ENCODE results near the gene GATB. TPM values are rescaled to one million over a fixed set of nuclear protein-coding genes. Genes with fewer than 3 reads are reported as not detected.

The GATB gene
- total and polyA plus RNA-seq, 2 donors (not counting 3 experiments of a cell fraction or from before 2014, with no cell fraction given) = 14.4 to 17.7 TPM

- no peak overlapping the region for H3K9ac ChIP-seq (replicated peaks; ENCODE audit: extremely low read depth, insufficient read depth, low read length)
- H3K79me2 ChIP-seq (ENCODE audit: control insufficient read depth, insufficient read depth, low read length) = no peaks in the 10 kb centered on the region
- no peak overlapping the region for H3K27ac ChIP-seq (ENCODE audit: insufficient read depth, low read depth, low read length)
- H3K27me3 ChIP-seq (ENCODE audit: control insufficient read depth in 2 of 2, insufficient read depth in 2 of 2, low read length in 2 of 2) = no peaks in the 10 kb centered on the region
- no peak overlapping the region for H3K4me3 ChIP-seq (replicated peaks in 1 of 3; ENCODE audit: insufficient read depth in 1 of 3, low read depth in 1 of 3, low read length in 3 of 3)
- no peaks in the 10 kb centered on the region for H3K9me3 ChIP-seq (replicated peaks; ENCODE audit: control insufficient read depth, insufficient read depth, low read length)
- DNase-seq (ENCODE audit: low read depth, low spot score) (no peak), FAIRE-seq (no peak)
- H3K4me1 ChIP-seq (ENCODE audit: control insufficient read depth, extremely low read depth, insufficient read depth, low read length) = peaks cover 4% of the 10 kb centered on the region
- POLR2A ChIA-PET = no interaction called here
- dilution Hi-C loops (cut with MboI; ENCODE audit: extremely low pct_ligation_motif_present, low sequenced_read_pairs) = no loop called here
- TF ChIP-seq POLR2AphosphoS5 (IDR thresholded peaks at IDR 0.05; ENCODE audit: insufficient read depth, low read depth, low read length) = no peak
- TF ChIP-seq POLR2A (IDR thresholded peaks at IDR 0.05; ENCODE audit: low read depth, low read length) = no peak
- TF ChIP-seq GATA2 (IDR thresholded peaks at IDR 0.05; ENCODE audit: insufficient read depth, insufficient read length, low read depth, low read length) = no peak
- no peak for TF ChIP-seq FOS (IDR thresholded peaks at IDR 0.05; ENCODE audit: borderline replicate concordance, insufficient read depth, low read length)
- no peak for TF ChIP-seq MYC (IDR thresholded peaks at IDR 0.05; ENCODE audit: low read depth, low read length)
- TF ChIP-seq MAX (IDR thresholded peaks at IDR 0.05; ENCODE audit: insufficient read depth, insufficient read length) = no peak
- TF ChIP-seq JUN (IDR thresholded peaks at IDR 0.05; ENCODE audit: borderline replicate concordance, insufficient read depth, insufficient read length, low read depth) = no peak
- no peak for TF ChIP-seq EZH2 (IDR thresholded peaks at IDR 0.05; ENCODE audit: borderline replicate concordance, low read depth, low read length, severe bottlenecking)
- TF ChIP-seq CTCF (IDR thresholded peaks at IDR 0.05; ENCODE audit: extremely low read depth in 1 of 2, insufficient read depth in 1 of 2, low read depth in 1 of 2, low read length in 2 of 2) = no peak
- CTCF ChIA-PET = no interaction called here
- no peaks in the 10 kb centered on the region for H3K36me3 ChIP-seq (ENCODE audit: control insufficient read depth in 2 of 2, extremely low read depth in 1 of 2, insufficient read depth in 2 of 2, low read length in 2 of 2)
- intact Hi-C loops (cut with micrococcal nuclease) = no loop called here
- no peaks in the 10 kb centered on the region for H4K20me1 ChIP-seq (replicated peaks; ENCODE audit: control insufficient read depth, extremely low read depth, insufficient read depth, low read length)
- BruUV-seq (replicated peaks) = no TSS peak
- H2AFZ ChIP-seq (ENCODE audit: low read depth, low read length) = no peak overlapping the region
- H3K4me2 ChIP-seq (ENCODE audit: insufficient read depth, low read length) = no peak overlapping the region
- no peaks in the 10 kb centered on the region for H3K9me1 ChIP-seq (replicated peaks; ENCODE audit: control insufficient read depth, extremely low read depth, insufficient read depth, low read length)
Observed at GRCh38 chr4:151669990-151670389, 90.8 kb downstream of the GATB start.
